IMR-90 (cell line): ENCODE measurements around the gene TBCE. TPM values are rescaled to one million over a fixed set of nuclear protein-coding genes. Genes with fewer than 3 reads are reported as not detected.

ENCODE experiments used
- ATAC-seq: fragments of 200-7000 bp; cut with Tn5 transposase; 2 replicates; pipeline ENCODE4 v1.9.1; 2020; ENCODE audit warnings: low read depth, mild to moderate bottlenecking, moderate library complexity
- BruUV-seq: library from RNA; stranded (reverse); fragments of 400-500 nt; replicated peaks from 2 replicates; lab custom pipeline; 2021; lab: Mats Ljungman, UMichigan
- CTCF ChIA-PET: fragments of 300-600 bp; formaldehyde crosslinking; extraction: SDS; loops from one replicate; lab custom pipeline; 2021; ENCODE audit warnings: antibody characterized with exemption; lab: Yijun Ruan, JAX
- POLR2A ChIA-PET: fragments of 300-600 bp; sonication (Branson Sonifier 250); formaldehyde crosslinking; loops from one replicate; lab custom pipeline; 2022; ENCODE audit warnings: antibody characterized with exemption; ENCODE audit not compliant: unreplicated experiment; lab: Charles Lee
- DNase-seq: peaks from one replicate; pipeline ENCODE4 v3.0.0; 2013
- H2AFZ ChIP-seq: replicated peaks from 2 replicates; pipeline ENCODE3; 2013; ENCODE audit warnings: low read length, mild to moderate bottlenecking; ENCODE audit not compliant: poor library complexity
- H2AK5ac ChIP-seq: 2 replicates; pipeline ENCODE4 v1.6.1; 2013; ENCODE audit warnings: low read depth, low read length, inconsistent platforms
- H2AK9ac ChIP-seq: replicated peaks from 2 replicates; pipeline ENCODE3; 2013; ENCODE audit warnings: mild to moderate bottlenecking, low read depth, low read length, moderate library complexity; ENCODE audit not compliant: poor library complexity
- H2BK120ac ChIP-seq: 2 replicates; pipeline ENCODE4 v1.6.1; 2013; ENCODE audit warnings: low read depth, low read length, inconsistent platforms
- H2BK15ac ChIP-seq: 3 replicates; pipeline ENCODE4 v1.6.1; 2013; ENCODE audit warnings: low read depth, low read length, inconsistent platforms
- H2BK20ac ChIP-seq: 2 replicates; pipeline ENCODE4 v1.6.1; 2013; ENCODE audit warnings: low read depth, mild to moderate bottlenecking, inconsistent platforms, low read length, moderate library complexity
- H2BK5ac ChIP-seq: 2 replicates; pipeline ENCODE4 v1.6.1; 2013; ENCODE audit warnings: mild to moderate bottlenecking, low read depth, low read length, inconsistent platforms; ENCODE audit not compliant: poor library complexity, severe bottlenecking
- H3K14ac ChIP-seq: replicated peaks from 2 replicates; pipeline ENCODE4 v1.6.1; 2013; ENCODE audit warnings: low read depth, low read length, inconsistent platforms
- H3K18ac ChIP-seq: 2 replicates; pipeline ENCODE4 v1.6.1; 2013; ENCODE audit warnings: low read depth, low read length, control low read depth
- H3K23ac ChIP-seq: 2 replicates; pipeline ENCODE4 v1.6.1; 2013; ENCODE audit warnings: low read depth, low read length, inconsistent platforms
- H3K27ac ChIP-seq: 2 replicates; pipeline ENCODE4 v1.5.1; 2013; ENCODE audit warnings: mild to moderate bottlenecking, control low read depth, low read length; ENCODE audit not compliant: insufficient read depth
- H3K27me3 ChIP-seq: 2 replicates; pipeline ENCODE4 v1.6.1; 2013; ENCODE audit warnings: low read length; ENCODE audit not compliant: control insufficient read depth, insufficient read depth
- H3K36me3 ChIP-seq: 2 replicates; pipeline ENCODE4 v1.6.1; 2013; ENCODE audit warnings: low read length, mixed read lengths; ENCODE audit not compliant: control insufficient read depth, insufficient read depth
- H3K4ac ChIP-seq: 2 replicates; pipeline ENCODE4 v1.6.1; 2013; ENCODE audit warnings: low read depth, low read length, inconsistent platforms
- H3K4me1 ChIP-seq: 2 replicates; pipeline ENCODE4 v1.6.1; 2013; ENCODE audit warnings: low read length, mixed read lengths; ENCODE audit not compliant: control insufficient read depth, insufficient read depth
- H3K4me2 ChIP-seq: 2 replicates; pipeline ENCODE4 v1.6.1; 2013; ENCODE audit warnings: low read depth, mild to moderate bottlenecking, control low read depth, low read length, moderate library complexity
- H3K4me3 ChIP-seq: 2 replicates; pipeline ENCODE4 v1.5.1; 2013; ENCODE audit warnings: low read depth, mild to moderate bottlenecking, control low read depth, low read length, moderate library complexity; ENCODE audit not compliant: insufficient read depth
- H3K56ac ChIP-seq: 2 replicates; pipeline ENCODE4 v1.6.1; 2013; ENCODE audit warnings: low read length, inconsistent platforms; ENCODE audit not compliant: insufficient read depth; ENCODE audit errors: extremely low read depth
- H3K79me1 ChIP-seq, 2 experiments: 2 replicates each; pipeline ENCODE4 v1.6.1; 2013; ENCODE audit warnings: low read length in 2 of 2, inconsistent platforms in 1 of 2, low read depth in 1 of 2
- H3K9ac ChIP-seq: 2 replicates; pipeline ENCODE4 v1.6.1; 2013; ENCODE audit warnings: low read depth, low read length, control low read depth
- H3K9me1 ChIP-seq: 2 replicates; pipeline ENCODE4 v1.6.1; 2013; ENCODE audit warnings: low read length, inconsistent platforms; ENCODE audit not compliant: insufficient read depth
- H3K9me3 ChIP-seq: 2 replicates; pipeline ENCODE4 v1.6.1; 2013; ENCODE audit warnings: low read length; ENCODE audit not compliant: control insufficient read depth, insufficient read depth
- H4K20me1 ChIP-seq: 2 replicates; pipeline ENCODE4 v1.6.1; 2013; ENCODE audit warnings: low read length, inconsistent platforms; ENCODE audit not compliant: insufficient read depth
- H4K5ac ChIP-seq: 2 replicates; pipeline ENCODE4 v1.6.1; 2013; ENCODE audit warnings: mild to moderate bottlenecking, low read depth, low read length, control low read depth
- H4K8ac ChIP-seq, 2 experiments: 2 replicates each; pipeline ENCODE4 v1.6.1; 2013; ENCODE audit warnings: low read depth in 2 of 2, low read length in 2 of 2, control low read depth in 1 of 2, inconsistent platforms in 1 of 2
- H4K91ac ChIP-seq: 2 replicates; pipeline ENCODE4 v1.6.1; 2013; ENCODE audit warnings: low read depth, low read length, inconsistent platforms; ENCODE audit not compliant: insufficient read depth
- CEBPB ChIP-seq: IDR thresholded peaks from 2 replicates; pipeline ENCODE4 v1.6.1; 2012; ENCODE audit warnings: low read depth, low read length, improper control_type of control experiment
- MAFK ChIP-seq: IDR thresholded peaks from 2 replicates; pipeline ENCODE4 v1.6.1; 2012; ENCODE audit warnings: low read depth, low read length, improper control_type of control experiment
- MXI1 ChIP-seq: IDR thresholded peaks from 2 replicates; pipeline ENCODE4 v1.6.1; 2012; ENCODE audit warnings: low read depth, mild to moderate bottlenecking, low read length, moderate library complexity, borderline replicate concordance
- RFX5 ChIP-seq: IDR thresholded peaks from 2 replicates; pipeline ENCODE4 v1.8.0; 2012; ENCODE audit warnings: low read depth, mild to moderate bottlenecking, low read length, moderate library complexity
- USF2 ChIP-seq: fragments of 150-350 bp; IDR thresholded peaks from 2 replicates; pipeline ENCODE4 v1.6.1; 2017; ENCODE audit warnings: mild to moderate bottlenecking, antibody characterized with exemption, low read length, low read depth
- WGBS, 2 experiments: methylation state at CpG; one replicate each; pipeline versions ENCODE4 v1.1.5 to v1.1.7; 2013; ENCODE audit warnings: missing lambda C conversion rate in 2 of 2; ENCODE audit not compliant: insufficient read length in 1 of 2; ENCODE audit errors: extremely low coverage in 2 of 2; 5-methylcytosine and 5-hydroxymethylcytosine counted together
- dilution Hi-C: fragments of 300-500 bp; cut with HindIII; formaldehyde crosslinking; loops from one replicate; pipeline ENCODE4 v1.14.3; 2018; ENCODE audit warnings: low sequenced_read_pairs; ENCODE audit not compliant: unreplicated experiment
- in situ Hi-C: fragments of 300-500 bp; cut with MboI; formaldehyde crosslinking; loops from 3 replicates; pipeline ENCODE4 v1.14.3; 2019; ENCODE audit warnings: low sequenced_read_pairs, inconsistent platforms, mixed read lengths
- intact Hi-C: fragments of 100-400 bp; cut with micrococcal nuclease; formaldehyde crosslinking; loops from 2 replicates; pipeline ENCODE4 v1.10.0; 2022
- polyA plus RNA-seq, 3 experiments: library from polyadenylated mRNA; depleted of rRNA; stranded (reverse); fragments of >200 nt; gene quantifications; 2 replicates each; pipeline ENCODE4 v1.2.3, GENCODE V29; 2012; ENCODE audit warnings: low replicate concordance in 1 of 3
- total RNA-seq: library from RNA; depleted of rRNA; stranded (reverse); fragments of >200 nt; gene quantifications from 2 replicates; pipeline ENCODE4 v1.2.3, GENCODE V29; 2012

Gene TBCE
- total and polyA plus RNA-seq, 2 of the 4 experiments (the other 2 are of a cell fraction), result 25.3 to 26.7 TPM

- H2AK9ac ChIP-seq, result no peak overlapping the region
- DNase-seq (no peak), ATAC-seq (no peak)
- no TSS peak for BruUV-seq
- no peaks in the 10 kb centered on the region for H3K4me1 ChIP-seq
- H4K91ac ChIP-seq, result no peak overlapping the region
- H3K56ac ChIP-seq, result no peak overlapping the region
- POLR2A ChIA-PET, result no interaction called here
- H3K27me3 ChIP-seq, result no peaks in the 10 kb centered on the region
- dilution Hi-C loops, result no loop called here
- TF ChIP-seq MAFK, result no peak
- TF ChIP-seq USF2, result no peak
- TF ChIP-seq RFX5, result no peak
- TF ChIP-seq CEBPB, result no peak
- TF ChIP-seq MXI1, result no peak
- no peaks in the 10 kb centered on the region for H3K9me3 ChIP-seq
- no peaks in the 10 kb centered on the region for H3K79me1 ChIP-seq
- H4K20me1 ChIP-seq, result no peaks in the 10 kb centered on the region
- no peak overlapping the region for H2BK20ac ChIP-seq
- intact Hi-C loops, result no loop called here
- H3K9ac ChIP-seq, result no peak overlapping the region
- H3K36me3 ChIP-seq, result no peaks in the 10 kb centered on the region
- no peaks in the 10 kb centered on the region for H3K9me1 ChIP-seq
- no peak overlapping the region for H3K4me3 ChIP-seq
- no peak overlapping the region for H4K5ac ChIP-seq
- WGBS, 2 experiments, result 100% methylated on average over 1 of the region's 3 CpGs; no CpG with 5 or more reads in 1 of the 2 experiments
- no peak overlapping the region for H2BK120ac ChIP-seq
- no peak overlapping the region for H3K14ac ChIP-seq
- no peak overlapping the region for H2BK5ac ChIP-seq
- H3K4me2 ChIP-seq, result no peak overlapping the region
- H2AK5ac ChIP-seq, result no peak overlapping the region
- no peak overlapping the region for H2BK15ac ChIP-seq
- H3K27ac ChIP-seq, result no peak overlapping the region
- no peak overlapping the region for H2AFZ ChIP-seq
- no peak overlapping the region for H3K23ac ChIP-seq
- no peak overlapping the region for H3K4ac ChIP-seq
- in situ Hi-C loops, result no loop called here
- no peak overlapping the region for H4K8ac ChIP-seq
- H3K18ac ChIP-seq, result no peak overlapping the region
- CTCF ChIA-PET, result no interaction called here
Observed at GRCh38 chr1:235351898-235352297, 15.3 kb upstream of the TBCE start.
